Fibroblast of lung (primary cell): ENCODE results near the gene NRDC.
"Not testable (repeated sequence)": the region's sequence is repeated elsewhere in the genome, so short reads cannot be mapped to it uniquely, and the experiment has no call there.

Experiments used
- CTCF ChIP-seq, 2 donors: IDR thresholded peaks in 1 of 2; conservative IDR thresholded peaks in 1 of 2; 1 replicate in 1 of 2; 2 replicates in 1 of 2; pipeline ENCODE4 v1.5.1; 2011 to 2012; ENCODE audit warnings: low read length in 2 of 2, control low read depth in 1 of 2, inconsistent platforms in 1 of 2, low read depth in 1 of 2, mild to moderate bottlenecking in 1 of 2
- EZH2 ChIP-seq: IDR thresholded peaks from 2 replicates; pipeline ENCODE4 v1.5.1; 2012; ENCODE audit warnings: low read length, control low read depth, mild to moderate bottlenecking; ENCODE audit errors: missing control alignments

- TF ChIP-seq CTCF (conservative IDR thresholded peaks at IDR 0.05 in 1 of 2, IDR thresholded peaks at IDR 0.05 in 1 of 2; ENCODE audit: low read depth in 1 of 2, low read length in 2 of 2); EZH2: not testable (repeated sequence)
Measured at GRCh38 chr1:51819021-51819420, 59.5 kb downstream of the NRDC start.
